GM12873 (cell line): ENCODE data around the gene SLC9A4.

Source experiments
- TF ChIP-seq, protein P1 (sequence below): IDR thresholded peaks from 2 replicates; pipeline ENCODE4 v1.5.1; 2012; ENCODE audit warnings: low read depth, mild to moderate bottlenecking, moderate library complexity, low read length, control low read depth; ENCODE audit not compliant: insufficient read depth; ENCODE audit errors: missing control alignments

Gene SLC9A4, protein sequence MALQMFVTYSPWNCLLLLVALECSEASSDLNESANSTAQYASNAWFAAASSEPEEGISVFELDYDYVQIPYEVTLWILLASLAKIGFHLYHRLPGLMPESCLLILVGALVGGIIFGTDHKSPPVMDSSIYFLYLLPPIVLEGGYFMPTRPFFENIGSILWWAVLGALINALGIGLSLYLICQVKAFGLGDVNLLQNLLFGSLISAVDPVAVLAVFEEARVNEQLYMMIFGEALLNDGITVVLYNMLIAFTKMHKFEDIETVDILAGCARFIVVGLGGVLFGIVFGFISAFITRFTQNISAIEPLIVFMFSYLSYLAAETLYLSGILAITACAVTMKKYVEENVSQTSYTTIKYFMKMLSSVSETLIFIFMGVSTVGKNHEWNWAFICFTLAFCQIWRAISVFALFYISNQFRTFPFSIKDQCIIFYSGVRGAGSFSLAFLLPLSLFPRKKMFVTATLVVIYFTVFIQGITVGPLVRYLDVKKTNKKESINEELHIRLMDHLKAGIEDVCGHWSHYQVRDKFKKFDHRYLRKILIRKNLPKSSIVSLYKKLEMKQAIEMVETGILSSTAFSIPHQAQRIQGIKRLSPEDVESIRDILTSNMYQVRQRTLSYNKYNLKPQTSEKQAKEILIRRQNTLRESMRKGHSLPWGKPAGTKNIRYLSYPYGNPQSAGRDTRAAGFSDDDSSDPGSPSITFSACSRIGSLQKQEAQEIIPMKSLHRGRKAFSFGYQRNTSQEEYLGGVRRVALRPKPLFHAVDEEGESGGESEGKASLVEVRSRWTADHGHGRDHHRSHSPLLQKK

DNA sequence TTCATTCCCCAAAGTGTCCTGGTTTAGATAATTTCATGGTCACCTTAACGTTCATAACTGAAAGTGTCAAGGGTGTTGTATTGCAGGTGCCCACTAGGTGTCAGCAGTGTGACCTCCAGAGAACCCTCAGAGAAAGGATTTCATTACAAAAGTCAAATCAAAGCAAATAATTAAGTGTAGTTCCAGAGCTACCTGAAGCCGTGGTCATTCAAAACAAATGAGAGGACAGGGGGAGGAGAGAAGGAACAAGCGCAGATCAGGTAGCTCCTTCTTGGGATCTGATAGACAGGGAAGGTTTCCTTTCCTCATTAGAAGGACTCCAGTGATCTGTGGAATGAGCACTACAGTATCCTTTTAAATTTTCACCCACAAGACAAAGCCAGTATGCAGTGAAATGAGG, at the start of gene SLC9A4:
Gene SLC9A4, plus strand, starts transcription at position 207 of the 400 bp plus-strand sequence. CDS start 534 bp downstream, outside the sequence.
- TF ChIP-seq, protein P1, sequence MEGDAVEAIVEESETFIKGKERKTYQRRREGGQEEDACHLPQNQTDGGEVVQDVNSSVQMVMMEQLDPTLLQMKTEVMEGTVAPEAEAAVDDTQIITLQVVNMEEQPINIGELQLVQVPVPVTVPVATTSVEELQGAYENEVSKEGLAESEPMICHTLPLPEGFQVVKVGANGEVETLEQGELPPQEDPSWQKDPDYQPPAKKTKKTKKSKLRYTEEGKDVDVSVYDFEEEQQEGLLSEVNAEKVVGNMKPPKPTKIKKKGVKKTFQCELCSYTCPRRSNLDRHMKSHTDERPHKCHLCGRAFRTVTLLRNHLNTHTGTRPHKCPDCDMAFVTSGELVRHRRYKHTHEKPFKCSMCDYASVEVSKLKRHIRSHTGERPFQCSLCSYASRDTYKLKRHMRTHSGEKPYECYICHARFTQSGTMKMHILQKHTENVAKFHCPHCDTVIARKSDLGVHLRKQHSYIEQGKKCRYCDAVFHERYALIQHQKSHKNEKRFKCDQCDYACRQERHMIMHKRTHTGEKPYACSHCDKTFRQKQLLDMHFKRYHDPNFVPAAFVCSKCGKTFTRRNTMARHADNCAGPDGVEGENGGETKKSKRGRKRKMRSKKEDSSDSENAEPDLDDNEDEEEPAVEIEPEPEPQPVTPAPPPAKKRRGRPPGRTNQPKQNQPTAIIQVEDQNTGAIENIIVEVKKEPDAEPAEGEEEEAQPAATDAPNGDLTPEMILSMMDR = peak; percentile 87

DNA sequence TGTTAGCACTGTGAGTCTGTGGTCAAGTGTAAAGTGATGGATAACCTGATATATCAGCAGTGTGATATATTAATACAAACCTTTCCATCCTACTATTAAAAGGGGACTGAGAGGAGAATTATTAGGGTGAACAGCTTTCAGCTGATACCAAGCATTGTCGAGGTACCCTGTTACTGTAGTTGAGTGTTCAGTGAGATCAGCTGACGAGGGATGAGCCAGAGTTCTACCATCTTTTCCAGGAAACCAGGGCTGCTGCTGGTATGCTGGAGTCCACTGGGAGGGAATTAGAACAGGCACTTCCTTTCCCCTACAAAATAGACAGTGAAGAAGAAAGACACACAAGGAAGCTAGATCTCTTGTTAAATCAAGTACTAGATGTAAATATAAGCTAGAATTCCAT, 49.7 kb upstream of the SLC9A4 start:
- TF ChIP-seq, protein P1 = no peak

DNA sequence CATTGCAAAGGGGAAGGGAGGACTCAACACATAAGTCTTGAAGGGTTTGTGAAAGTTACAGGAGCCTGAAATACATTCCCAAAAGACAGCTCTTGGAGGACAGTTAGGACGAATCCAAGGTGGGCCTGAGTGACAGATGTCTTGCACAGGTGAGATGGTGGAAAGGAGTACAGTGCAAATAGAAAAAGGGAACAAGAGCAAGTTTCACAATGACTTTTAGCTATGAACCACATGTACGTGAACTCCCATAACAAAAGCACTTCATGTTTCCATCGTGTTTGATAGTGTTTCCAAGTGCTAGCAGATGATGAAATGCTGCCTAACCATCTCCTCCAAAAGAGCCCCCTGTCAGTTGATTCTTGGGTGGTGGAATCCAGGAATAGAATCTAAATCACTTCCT, 48.3 kb upstream of the SLC9A4 start:
- TF ChIP-seq, protein P1 = no peak

DNA sequence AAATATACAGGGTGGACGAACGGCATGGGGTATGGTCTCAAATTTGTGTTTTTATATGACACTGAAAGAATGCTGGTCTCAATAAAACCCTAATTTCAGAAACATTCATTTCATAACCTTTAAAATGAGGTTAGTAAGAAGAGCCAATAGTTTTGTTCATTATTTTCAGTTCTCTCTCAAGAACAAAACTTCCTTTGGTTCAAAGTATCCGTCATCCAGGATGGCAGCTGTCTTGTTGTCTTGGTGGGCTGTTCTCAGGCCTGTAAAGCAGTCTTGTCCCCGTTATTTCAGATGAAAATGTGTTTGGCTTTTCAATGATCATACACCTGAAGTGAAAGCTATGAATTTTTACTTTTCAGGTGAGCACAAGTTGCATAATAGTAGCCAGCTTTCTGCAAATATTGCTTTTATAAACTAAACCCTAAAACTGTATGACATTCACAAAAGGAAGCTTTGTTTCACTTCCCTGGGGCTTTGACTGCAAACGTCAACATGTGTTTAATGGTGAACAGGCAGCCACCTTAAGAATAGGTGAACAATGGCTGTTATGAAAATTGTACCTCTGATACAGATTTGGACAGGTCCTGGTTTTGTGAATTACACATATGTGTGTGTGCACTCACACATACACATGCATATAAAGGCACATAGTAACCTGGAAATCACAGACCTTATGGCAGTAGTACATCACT, 47.4 kb upstream of the SLC9A4 start:
- TF ChIP-seq, protein P1 = no peak

DNA sequence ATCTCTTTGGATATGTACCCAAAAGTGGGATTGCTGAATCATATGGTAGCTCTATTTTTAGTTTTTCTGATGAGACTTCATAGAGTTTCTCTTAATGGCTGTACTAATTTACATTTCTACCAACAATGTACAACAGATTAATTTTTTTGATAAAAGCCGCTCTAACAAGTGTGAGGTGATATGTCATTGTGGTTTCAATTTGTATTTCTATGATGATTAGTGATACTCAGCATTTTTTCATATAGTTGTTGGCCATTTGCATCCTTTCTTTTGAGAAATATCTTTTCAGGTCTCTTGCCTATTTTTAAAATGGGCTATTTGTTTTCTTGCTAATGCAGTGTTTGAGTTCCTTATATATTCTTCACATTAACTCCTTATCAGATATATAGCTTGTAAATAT, 45.8 kb upstream of the SLC9A4 start:
- TF ChIP-seq, protein P1 = no peak

DNA sequence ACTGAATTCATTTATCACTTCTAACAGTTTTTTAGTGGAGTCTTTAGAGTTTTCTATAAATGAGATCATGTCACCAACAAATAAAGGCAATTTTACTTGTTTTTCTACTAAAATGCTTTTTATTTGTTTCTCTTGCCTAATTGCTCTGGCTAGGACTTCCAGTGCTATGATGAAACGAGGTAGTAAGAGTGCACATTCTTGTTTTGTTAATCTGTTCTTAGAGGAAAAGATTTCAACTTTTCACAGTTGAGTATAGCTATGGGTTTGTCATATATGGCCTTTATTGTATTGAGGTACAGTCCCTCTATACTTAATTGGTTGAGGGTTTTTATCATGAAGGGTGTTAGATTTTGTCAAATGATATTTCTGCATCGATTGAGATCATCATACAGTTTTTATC, 44.5 kb upstream of the SLC9A4 start:
- TF ChIP-seq, protein P1 = no peak

DNA sequence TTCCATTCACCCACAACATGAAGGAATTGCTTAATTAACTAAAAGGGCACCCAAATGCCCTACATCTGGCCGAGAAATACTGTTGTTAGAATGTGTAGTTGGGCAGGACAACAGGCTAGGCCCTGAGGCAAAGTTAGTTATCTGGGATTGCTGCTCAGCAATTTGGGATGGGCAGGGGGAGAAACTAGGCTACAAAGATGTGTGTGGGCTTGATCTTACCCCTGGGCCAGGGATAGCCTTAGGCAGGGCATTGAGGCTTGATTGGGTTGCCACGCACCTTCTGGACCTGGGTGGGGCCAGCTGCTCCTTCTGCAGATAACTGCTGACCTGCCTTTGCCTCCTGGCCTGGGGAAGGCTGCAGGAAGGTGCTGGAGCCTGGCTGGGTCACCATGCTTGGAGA, 40.6 kb upstream of the SLC9A4 start:
- TF ChIP-seq, protein P1 = no peak
